BE2C (cell line): Measurements from ENCODE around the gene MAMDC2.

Source experiments
- DNase-seq: peaks from one replicate; pipeline ENCODE4 v3.0.0-alpha.2; 2020
- H3K27me3 ChIP-seq: fragments of 250-450 bp; sonication (Bioruptor Pico); 2 replicates; pipeline ENCODE4 v1.5.1; 2020; ENCODE audit warnings: mild to moderate bottlenecking
- H3K36me3 ChIP-seq: fragments of 250-450 bp; sonication (Bioruptor Pico); 2 replicates; pipeline ENCODE4 v1.5.1; 2020; ENCODE audit warnings: mild to moderate bottlenecking
- H3K4me1 ChIP-seq: fragments of 250-450 bp; sonication (Bioruptor Pico); 2 replicates; pipeline ENCODE4 v1.5.1; 2020
- H3K4me3 ChIP-seq: 2 replicates; pipeline ENCODE4 v1.5.1; 2011; ENCODE audit warnings: low read depth, low read length
- H3K9me3 ChIP-seq: fragments of 250-450 bp; sonication (Bioruptor Pico); 2 replicates; pipeline ENCODE4 v1.5.1; 2020
- TF ChIP-seq, protein P1 (sequence below): IDR thresholded peaks from 2 replicates; pipeline ENCODE4 v1.5.1; 2012; ENCODE audit warnings: mild to moderate bottlenecking, low read depth, low read length

Gene MAMDC2

GRCh38 chr9:70073193-70073592, 29.5 kb downstream of the MAMDC2 start:
- no peak for DNase-seq
- TF ChIP-seq, protein P1, sequence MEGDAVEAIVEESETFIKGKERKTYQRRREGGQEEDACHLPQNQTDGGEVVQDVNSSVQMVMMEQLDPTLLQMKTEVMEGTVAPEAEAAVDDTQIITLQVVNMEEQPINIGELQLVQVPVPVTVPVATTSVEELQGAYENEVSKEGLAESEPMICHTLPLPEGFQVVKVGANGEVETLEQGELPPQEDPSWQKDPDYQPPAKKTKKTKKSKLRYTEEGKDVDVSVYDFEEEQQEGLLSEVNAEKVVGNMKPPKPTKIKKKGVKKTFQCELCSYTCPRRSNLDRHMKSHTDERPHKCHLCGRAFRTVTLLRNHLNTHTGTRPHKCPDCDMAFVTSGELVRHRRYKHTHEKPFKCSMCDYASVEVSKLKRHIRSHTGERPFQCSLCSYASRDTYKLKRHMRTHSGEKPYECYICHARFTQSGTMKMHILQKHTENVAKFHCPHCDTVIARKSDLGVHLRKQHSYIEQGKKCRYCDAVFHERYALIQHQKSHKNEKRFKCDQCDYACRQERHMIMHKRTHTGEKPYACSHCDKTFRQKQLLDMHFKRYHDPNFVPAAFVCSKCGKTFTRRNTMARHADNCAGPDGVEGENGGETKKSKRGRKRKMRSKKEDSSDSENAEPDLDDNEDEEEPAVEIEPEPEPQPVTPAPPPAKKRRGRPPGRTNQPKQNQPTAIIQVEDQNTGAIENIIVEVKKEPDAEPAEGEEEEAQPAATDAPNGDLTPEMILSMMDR, result no peak
- Histone ChIP-seq H3K36me3 (no peaks in the 10 kb centered on the region), H3K9me3 (no peaks in the 10 kb centered on the region), H3K27me3 (peaks cover 2% of the 10 kb centered on the region), H3K4me3 (no peak overlapping the region), H3K4me1 (no peaks in the 10 kb centered on the region)

DNA sequence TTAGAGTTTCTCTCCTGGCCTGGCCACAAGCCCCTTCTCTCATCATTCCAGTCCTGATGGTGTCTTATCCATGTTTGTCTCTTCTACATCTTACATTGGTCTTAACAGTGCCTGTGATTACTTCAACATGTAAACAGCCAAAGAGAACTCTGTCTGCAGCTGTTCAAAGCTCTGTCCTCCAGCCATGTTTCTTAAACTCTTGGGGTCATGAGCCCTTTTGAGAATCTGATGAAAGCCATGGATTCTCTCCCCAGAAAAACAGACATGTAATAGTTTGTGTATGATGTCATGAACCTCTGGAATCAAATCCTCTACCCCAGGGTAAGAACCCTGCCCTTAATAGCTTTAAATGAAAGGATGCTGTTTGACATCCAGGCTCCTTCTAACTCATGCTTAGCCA, 30.1 kb downstream of the MAMDC2 start:
- H3K4me3 ChIP-seq, result no peak overlapping the region
- no peaks in the 10 kb centered on the region; the same call in none of the 2 replicates for H3K27me3 ChIP-seq
- no peak for DNase-seq
- H3K4me1 ChIP-seq, result no peaks in the 10 kb centered on the region
- H3K36me3 ChIP-seq, result no peaks in the 10 kb centered on the region
- H3K9me3 ChIP-seq, result no peaks in the 10 kb centered on the region
- TF ChIP-seq, protein P1, result no peak

GRCh38 chr9:70076678-70077077, 33.0 kb downstream of the MAMDC2 start:
- Histone ChIP-seq H3K9me3 (no peaks in the 10 kb centered on the region), H3K36me3 (no peaks in the 10 kb centered on the region), H3K4me3 (no peak overlapping the region), H3K27me3 (no peaks in the 10 kb centered on the region; the same call in none of the 2 replicates), H3K4me1 (no peaks in the 10 kb centered on the region)
- TF ChIP-seq, protein P1, result no peak
- no peak for DNase-seq

DNA sequence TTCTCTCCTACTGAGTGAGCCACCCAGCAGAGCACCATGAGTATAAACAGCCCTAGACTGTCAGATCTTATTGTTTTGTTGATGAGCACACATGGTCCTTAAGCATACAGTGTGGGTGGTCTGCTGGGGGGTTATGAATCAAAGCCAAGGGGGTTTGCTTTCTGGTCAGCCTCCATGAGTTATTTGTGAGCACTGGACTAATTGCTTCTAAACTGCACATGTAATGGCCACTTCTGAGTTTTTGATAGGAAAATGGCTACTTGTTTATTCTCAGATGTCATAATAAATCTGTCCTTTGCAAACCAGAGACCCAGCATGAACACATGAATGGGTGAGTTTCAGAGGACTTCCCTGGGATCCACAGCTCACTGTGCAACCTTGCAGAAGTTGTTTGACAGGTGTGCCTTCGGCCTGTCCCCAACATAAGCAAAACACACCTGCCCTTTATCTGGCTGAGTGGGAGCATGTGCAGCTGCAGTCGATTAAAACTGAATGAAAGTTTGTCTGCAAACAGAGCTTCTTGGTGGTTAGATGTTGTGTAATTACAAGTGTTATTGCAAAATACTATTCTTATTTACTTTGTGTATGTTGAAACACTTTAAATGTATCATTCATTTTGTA, 35.9 kb downstream of the MAMDC2 start:
- Histone ChIP-seq H3K9me3 (no peaks in the 10 kb centered on the region), H3K27me3 (no peaks in the 10 kb centered on the region; the same call in none of the 2 replicates), H3K4me1 (no peaks in the 10 kb centered on the region), H3K36me3 (no peaks in the 10 kb centered on the region), H3K4me3 (no peak overlapping the region)
- TF ChIP-seq, protein P1, result no peak
- DNase-seq, result no peak

GRCh38 chr9:70080481-70081119, 37.0 kb downstream of the MAMDC2 start:
- no peaks in the 10 kb centered on the region for H3K4me1 ChIP-seq
- no peak for DNase-seq
- TF ChIP-seq, protein P1, result no peak
- H3K36me3 ChIP-seq, result no peaks in the 10 kb centered on the region
- no peaks in the 10 kb centered on the region; the same call in 1 of the 2 replicates for H3K27me3 ChIP-seq
- H3K9me3 ChIP-seq, result no peaks in the 10 kb centered on the region
- H3K4me3 ChIP-seq, result no peak overlapping the region

GRCh38 chr9:70081120-70081495, 37.5 kb downstream of the MAMDC2 start:
- no peak for DNase-seq
- Histone ChIP-seq H3K36me3 (no peaks in the 10 kb centered on the region), H3K9me3 (no peaks in the 10 kb centered on the region), H3K4me3 (no peak overlapping the region), H3K4me1 (peaks cover under 1% of the 10 kb centered on the region), H3K27me3 (no peaks in the 10 kb centered on the region; the same call in 1 of the 2 replicates)
- TF ChIP-seq, protein P1, result no peak
